Putamen (tissue), 1 donor: ENCODE data around the gene AGT.
"Not testable (repeated sequence)": the region's sequence is repeated elsewhere in the genome, so short reads cannot be mapped to it uniquely, and the experiment has no call there.

Source experiments
- DNase-seq: peaks from one replicate; pipeline ENCODE4 v3.0.0-alpha.2; 2016; ENCODE audit warnings: low spot score

Gene AGT

GRCh38 chr1:230744382-230744781, 30.5 kb upstream of the AGT start:
- DNase-seq: no peak

DNA sequence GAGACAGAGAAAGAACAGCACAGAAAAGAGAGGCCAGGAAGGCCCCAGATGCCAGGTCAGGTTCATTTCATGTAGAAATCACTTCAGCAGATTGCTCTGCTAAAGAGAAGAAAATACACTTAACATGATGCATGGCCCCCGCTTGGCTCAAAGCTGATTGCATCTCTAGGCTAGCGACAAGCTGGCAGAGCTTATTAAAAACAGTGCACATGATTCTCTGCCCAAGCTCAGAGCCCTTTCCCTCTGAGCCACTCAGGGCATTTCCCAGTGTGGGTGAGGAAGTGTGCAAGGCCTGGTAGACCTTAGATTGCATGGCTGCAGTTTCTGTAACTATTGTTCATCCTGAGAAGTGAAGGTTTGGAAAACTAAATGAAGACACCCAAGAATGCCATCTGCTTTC, 30.0 kb upstream of the AGT start:
- DNase-seq: no peak

GRCh38 chr1:230739564-230740290, 25.8 kb upstream of the AGT start:
- DNase-seq: no peak

DNA sequence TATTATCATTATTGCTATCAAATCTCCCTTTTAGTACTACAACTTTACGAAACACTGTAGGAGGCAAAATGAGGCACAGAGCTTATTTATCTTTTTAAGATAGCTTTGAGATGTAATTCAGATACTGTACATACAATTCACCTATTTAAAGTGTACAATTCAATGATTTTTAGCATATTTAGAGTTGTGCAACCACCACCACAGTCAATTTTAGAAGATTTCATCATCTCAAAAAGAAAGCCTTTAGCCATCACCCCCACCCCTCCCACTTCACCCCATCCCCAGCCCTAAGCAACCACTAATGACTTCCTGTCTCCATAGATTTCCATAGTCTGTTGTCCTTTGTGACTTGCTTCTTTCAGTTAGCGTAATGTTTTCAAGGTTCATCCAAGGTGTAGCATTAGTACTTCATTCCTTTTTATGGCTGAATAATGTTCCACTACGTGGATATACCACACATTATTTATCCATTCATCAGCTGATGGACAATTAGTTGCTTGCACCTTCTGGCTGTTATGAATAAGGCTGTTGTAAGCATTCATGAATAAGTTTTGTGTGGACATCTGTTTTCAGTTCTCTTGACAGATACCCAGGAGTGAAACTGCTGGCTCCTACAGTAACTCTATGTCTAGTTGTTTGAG, 23.8 kb upstream of the AGT start:
- DNase-seq: no peak

GRCh38 chr1:230735447-230735846, 21.5 kb upstream of the AGT start:
- no peak for DNase-seq

GRCh38 chr1:230730977-230731376, 17.1 kb upstream of the AGT start:
- no peak for DNase-seq

DNA sequence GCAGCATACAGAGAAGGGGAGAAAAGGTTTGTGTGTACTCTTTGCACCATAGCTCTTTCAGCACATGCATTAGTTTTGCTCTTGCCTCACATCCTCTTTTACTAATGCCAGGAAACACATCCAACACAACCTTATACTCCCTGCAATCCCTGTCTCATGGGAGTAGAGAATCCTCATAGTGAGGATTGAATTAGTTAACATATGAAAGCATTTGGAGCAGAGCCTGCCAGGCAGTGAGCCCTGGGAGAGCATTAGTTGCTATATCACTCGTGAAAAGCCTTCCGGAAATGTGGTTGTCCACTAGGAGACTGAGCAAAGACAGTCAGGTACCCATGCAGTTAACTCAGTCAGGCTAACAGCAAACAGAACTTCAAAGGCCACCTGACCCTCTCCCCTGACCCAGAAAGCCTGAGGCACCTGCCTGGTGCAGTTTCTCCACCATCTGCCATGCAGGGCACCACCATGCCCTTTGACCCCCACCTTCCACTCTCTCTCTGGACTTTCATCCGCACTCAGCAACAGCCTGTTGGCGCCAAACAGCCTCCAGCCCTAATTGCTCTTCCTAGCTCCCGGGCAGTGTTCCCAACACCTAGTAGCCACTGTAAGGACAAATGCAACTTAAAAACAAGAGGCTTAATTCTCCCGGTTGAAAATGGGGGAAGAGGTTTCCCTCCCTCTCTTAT, 14.9 kb upstream of the AGT start:
- no peak for DNase-seq

DNA sequence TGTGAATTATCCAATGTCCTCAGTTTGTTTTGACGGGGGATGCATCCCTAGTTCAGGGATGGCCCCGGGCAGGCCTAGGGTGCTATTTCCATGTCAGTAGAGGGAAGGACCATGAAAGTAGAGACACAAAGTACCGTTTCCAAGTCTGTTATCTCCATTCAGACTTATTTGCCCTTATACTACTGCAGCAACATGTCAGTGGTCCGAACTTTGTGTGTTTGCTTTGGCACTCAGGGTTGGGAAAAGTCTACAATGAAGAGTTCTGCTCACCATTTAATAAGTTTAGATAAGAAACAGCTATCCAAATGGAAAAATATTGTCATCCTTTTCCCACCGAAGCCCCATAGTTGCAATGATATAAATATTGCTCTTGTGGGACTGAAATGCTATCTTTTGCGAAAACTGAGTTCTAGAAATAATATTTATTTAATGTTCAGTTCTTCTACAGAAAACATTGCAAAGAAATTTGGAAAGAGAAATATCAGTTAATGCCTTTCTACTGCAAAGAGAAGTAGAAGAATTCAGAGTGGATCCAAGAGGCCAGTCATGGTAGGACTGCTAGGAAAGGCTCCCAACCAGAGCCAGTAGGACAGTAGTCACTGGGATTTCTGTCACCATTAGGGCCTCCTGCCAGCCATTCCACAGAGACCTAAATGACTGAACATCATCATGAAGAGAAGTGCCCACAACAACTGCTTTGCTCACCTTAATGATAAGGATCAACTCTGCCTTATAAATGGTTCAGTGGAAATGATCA, 11.5 kb upstream of the AGT start:
- no peak for DNase-seq

DNA sequence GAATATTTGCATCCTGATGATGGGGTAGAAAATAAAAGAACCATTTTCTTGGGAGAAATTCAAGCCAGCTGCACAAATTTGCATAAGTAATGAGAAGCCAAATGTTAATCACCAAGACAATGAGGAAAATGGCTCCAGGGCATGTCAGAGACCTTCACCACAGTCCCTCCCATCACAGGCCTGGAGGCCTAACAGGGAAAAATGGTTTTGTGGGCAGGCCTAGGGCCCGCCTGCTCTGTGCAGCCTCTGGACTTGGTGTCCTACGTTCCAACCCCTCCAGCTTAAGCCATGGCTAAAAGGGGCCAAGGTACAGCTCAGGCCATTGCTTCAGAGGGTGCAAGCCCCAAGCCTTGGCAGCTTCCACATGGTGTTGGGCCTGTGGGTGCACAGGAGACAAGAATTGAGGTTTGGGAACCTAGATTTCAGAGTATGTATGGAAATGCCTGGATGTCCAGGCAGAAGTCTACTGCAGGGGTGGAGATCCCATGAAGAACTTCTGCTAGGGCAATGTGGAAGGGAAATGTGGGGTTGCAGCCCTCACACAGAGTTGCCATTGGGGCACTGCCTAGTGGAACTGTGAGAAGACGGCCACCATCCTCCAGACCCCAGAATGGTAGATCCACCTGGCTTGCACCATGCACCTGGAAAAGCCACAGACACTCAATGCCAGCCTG, 8.1 kb upstream of the AGT start:
- not testable (repeated sequence) for DNase-seq

GRCh38 chr1:230717251-230717650, 3.3 kb upstream of the AGT start:
- DNase-seq: no peak

GRCh38 chr1:230716453-230716852, 2.5 kb upstream of the AGT start:
- not testable (repeated sequence) for DNase-seq

GRCh38 chr1:230715510-230715909, 1.6 kb upstream of the AGT start:
- DNase-seq: no peak

DNA sequence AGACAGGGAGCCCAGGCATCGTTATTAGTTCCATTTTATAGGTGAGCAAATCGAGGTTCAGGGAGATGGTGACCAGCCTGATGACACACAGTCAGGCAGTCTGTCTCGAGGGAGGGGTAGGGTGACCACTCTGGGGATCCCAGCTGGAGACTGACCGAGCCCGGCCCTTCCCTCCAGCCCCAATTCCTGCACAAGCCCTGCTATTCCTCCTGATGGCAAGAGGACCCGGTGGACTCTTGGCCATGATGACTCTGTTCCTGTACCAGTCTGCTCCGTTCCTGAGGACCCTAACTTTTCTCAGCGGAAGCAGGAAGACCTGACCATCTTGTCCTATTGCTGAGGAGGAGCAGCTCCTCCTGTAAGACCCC, 391 bp downstream of the AGT start:
- no peak for DNase-seq

GRCh38 chr1:230713138-230713537, 784 bp downstream of the AGT start:
- DNase-seq: no peak

- DNase-seq: no peak
Observed at GRCh38 chr1:230712470-230712942, 1.4 kb downstream of the AGT start.

- no peak for DNase-seq
Observed at GRCh38 chr1:230711245-230711644, 2.7 kb downstream of the AGT start.

DNA sequence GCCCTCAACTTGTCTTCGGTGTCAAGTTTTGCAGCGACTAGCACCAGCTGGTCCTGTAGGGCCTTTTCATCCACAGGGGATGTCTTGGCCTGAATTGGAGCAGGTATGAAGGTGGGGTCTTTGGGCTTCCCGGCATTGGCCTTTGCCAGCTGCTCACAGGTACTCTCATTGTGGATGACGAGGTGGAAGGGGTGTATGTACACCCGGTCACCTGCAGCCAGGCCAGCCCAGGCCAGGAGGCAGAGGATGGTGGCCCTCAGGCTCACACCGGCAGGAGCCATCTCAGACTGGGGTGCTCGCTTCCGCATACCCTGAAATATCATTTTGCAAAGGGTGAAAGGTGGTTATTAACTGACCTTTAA, 3.4 kb downstream of the AGT start:
- DNase-seq: no peak

DNA sequence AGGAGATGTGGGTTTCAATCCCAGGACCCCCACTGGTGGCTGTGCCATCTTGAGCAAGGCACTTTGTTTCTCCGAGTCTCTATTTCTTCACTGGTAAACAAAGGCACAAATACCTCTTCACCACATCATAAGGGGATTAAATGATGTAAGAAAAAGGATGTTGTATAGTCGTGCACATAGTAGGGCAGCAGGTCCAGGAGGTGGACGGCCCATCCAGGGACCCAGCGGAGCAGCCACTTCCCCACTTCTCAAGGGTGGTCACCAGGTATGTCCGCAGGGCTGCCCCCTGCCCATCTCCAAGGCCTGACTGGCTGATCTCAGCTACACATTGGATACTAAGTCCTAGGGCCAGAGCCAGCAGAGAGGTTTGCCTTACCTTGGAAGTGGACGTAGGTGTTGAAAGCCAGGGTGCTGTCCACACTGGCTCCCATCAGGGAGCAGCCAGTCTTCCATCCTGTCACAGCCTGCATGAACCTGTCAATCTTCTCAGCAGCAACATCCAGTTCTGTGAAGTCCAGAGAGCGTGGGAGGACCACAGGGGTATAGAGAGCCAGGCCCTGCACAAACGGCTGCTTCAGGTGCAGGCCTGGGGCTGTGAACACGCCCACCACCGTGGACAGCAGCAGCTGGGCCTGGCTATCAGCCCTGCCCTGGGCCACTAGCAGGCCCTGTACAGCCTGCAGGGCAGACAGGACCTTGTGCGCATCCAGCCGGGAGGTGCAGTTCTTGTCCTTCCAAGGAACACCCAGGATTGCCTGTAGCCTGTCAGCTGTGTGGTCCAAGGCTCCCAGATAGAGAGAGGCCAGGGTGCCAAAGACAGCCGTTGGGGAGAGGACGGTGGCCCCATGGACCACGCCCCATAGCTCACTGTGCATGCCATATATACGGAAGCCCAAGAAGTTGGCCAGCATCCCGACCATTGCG, 4.0 kb downstream of the AGT start:
- DNase-seq: no peak

- no peak for DNase-seq
Observed at GRCh38 chr1:230708631-230709580, 5.0 kb downstream of the AGT start.
